GM12801 (cell line): Measurements from ENCODE around the gene PYCR2.

Source experiments
- TF ChIP-seq, protein P1 (sequence below): IDR thresholded peaks from one replicate; pipeline ENCODE4 v1.5.1; 2011; ENCODE audit warnings: control low read depth; ENCODE audit not compliant: insufficient read length; ENCODE audit errors: extremely low read depth

The PYCR2 gene

DNA sequence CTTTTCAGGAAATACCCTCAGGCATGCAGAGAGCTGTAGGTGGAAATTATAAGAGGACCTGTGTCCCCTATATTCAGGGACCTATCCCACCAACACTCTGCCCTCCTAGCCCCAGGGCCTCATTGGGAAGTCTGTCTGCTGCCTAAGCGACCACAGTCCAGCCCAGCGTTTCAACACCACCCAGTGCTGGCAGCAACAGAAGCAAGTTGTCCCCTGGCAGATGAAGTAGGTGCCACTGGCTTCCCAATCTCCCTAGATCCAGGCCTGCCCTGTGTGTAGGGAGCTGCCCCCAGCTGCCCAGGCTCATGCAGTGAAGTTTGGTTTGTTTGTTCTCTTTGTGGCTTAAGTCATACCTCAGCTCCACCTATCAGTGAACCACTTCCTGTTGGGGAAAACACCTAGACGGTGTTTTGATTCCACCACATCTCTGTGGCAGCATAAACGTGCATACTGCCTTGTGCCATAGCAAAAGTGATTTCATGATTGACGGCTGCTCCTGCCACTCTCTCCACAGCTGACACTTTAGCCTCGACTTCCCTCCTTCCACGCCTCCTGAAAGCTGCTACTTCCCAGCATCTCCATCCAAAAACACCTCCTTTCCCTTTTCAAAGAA is 27.0 kb downstream of the PYCR2 start:
- TF ChIP-seq, protein P1, sequence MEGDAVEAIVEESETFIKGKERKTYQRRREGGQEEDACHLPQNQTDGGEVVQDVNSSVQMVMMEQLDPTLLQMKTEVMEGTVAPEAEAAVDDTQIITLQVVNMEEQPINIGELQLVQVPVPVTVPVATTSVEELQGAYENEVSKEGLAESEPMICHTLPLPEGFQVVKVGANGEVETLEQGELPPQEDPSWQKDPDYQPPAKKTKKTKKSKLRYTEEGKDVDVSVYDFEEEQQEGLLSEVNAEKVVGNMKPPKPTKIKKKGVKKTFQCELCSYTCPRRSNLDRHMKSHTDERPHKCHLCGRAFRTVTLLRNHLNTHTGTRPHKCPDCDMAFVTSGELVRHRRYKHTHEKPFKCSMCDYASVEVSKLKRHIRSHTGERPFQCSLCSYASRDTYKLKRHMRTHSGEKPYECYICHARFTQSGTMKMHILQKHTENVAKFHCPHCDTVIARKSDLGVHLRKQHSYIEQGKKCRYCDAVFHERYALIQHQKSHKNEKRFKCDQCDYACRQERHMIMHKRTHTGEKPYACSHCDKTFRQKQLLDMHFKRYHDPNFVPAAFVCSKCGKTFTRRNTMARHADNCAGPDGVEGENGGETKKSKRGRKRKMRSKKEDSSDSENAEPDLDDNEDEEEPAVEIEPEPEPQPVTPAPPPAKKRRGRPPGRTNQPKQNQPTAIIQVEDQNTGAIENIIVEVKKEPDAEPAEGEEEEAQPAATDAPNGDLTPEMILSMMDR, result no peak

DNA sequence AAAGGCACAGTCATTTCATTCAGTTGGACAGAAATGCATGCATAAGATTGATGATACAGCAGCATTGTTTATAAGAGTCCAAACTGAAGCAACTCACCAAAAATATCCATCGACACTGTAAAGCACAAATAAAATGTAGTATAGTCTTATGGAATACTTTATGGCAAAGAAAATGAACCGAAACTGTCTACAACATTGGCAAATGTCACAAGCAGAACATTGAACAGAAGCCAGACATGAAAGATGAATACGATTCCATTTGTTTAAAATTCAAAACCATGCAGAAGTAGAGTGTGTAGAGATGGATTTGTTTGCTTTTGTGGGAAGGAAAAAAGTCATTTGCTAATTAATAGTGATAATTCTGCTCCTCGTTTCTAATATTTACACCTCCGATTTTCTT is 27.6 kb downstream of the PYCR2 start:
- TF ChIP-seq, protein P1, result no peak

DNA sequence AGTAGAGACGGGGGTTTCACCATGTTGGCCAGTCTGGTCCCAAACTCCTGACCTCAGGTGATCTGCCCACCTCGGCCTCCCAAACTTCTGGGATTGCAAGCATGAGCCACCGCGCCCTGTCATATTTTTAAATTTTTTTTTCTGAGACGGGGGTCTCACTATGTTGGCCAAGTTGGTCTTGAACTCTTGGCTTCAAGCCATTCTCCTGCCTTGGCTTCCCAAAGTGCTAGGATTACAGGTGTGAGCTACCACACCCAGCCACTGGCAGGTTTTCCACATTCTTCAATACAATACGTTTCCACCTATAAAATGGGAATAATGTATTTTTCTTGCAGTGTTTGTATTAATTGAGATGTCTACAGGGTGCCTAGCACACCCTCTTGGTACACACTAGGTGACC is 31.7 kb downstream of the PYCR2 start:
- TF ChIP-seq, protein P1, result no peak

DNA sequence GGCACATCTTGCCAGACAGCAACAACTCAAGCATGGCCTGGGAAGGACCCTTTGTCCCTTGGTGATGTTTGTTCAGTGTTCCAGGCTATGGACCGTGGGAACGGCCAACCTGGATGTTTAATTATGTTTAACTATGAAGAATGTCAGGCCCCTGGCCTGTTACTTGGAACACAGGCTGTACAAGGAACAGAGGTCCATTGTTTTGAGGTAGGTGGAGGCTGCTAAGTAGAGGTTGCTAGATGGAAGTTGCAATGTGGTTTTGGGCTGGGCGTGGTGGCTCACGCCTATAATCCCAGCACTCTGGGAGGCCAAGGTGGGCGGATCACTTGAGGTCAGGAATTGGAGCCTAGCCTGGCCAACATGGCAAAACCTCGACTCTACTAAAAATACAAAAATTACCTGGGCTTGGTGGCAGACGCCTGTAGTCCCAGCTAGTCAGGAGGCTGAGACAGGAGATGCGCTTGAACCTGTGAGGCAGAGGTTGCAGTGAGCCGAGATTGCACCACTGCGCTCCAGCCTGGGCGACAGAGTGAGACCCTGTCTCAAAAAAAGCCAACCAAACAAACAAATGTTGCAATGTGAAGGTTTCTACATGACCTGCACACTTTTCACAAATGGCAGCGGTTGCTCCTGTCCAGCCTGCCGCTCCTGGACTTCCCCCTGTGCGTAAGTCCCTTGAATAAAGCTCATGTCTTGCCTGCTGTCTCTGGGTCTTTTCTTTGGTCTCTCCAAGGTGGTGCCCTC is 32.6 kb downstream of the PYCR2 start:
- TF ChIP-seq, protein P1, result no peak

DNA sequence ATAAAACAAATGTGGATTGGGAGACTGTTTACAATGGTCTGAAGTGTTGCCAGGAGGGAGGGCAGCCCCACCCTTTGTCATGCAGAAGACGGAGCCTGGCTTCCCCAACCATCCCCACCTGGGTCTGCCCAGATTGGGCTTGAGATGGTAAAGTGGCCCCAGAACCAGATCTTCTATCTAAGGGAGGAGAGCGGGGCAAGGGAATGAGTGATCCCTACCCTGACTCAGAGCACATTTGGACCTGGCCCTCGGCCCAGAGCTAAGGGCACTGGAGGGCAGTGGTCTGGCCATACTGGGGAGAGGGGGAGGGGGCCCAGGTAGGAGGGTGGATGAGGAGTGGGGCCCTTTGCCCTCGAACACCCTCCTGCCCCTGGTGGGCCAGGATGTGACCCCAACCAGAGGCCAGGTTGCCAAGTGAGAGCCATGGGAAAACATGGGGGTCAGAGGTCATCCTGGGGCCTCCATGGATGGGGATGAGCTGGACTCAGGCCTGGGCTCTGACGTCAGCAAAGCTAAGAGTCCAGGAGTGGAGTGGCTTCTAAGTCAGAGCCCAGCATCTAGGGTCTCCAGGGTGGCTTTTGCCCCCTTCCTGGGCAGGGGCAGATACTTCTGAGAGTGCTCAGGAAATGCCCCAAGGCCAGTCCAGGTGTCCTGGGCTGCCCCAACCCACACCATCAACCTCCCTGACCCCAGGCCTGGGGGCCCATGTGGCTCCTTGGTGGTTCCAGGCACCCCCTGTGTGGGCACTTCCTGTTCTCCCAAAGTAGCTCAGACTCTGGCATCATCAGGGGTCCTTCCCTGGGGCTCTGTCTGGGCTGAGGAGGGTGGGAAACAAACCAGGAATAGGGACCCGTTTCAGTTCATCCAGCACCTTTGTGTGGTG is 33.5 kb downstream of the PYCR2 start:
- TF ChIP-seq, protein P1, result no peak

DNA sequence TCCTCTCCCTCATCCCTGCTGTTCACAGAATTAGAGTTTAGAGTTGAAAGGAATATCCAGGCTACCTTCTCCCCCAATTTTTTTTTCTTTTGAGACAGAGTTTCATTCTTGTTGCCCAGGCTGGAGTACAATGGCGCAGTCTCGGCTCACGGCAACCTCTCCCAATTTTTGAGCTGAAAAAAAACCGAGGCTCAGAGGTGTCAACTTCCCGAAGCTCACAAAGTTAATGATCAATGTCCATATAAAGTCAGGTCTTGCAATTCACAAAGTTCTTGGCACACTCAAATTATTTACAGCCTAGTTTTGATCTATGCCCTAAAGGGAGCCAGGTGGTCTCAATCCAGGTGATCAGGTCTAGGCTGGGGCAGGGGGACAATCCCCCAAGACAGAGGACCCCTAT is 34.3 kb downstream of the PYCR2 start:
- TF ChIP-seq, protein P1, result no peak

DNA sequence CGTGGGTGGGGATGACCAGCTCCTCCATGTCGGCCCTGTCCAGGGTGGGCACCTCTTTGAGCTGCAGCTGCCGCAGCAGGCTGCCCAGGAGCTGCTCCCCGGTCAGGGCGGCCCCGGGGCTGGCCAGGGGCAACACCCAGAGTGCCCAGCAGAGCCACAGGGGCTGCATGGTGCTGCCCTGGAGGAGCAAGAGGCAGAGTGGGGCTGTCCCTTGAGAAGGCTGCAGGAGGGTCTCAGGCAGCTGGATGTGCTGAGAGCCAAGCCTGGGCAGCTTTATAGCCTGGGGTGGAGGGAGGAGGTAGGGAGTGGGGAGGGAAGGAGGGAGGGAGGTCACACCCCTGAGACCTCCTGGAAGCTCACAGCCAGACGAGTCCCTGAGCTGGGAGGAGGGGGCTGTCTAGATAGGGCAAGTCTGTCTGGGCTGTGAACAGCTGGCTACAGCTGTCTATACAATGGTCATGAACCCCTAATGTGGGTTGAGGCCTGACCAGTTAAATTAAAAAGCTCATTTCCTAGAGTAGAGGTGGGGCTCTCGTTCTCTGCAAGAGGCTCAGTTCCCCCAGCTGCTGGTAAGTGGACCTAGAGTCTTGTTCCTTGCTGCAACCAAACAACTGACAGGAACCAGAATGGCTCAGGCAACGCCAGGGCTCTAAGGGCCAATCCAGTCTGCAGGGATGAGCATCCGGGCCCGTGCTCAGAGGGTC is 35.0 kb downstream of the PYCR2 start, which contains the start of gene LEFTY1:
Gene LEFTY1, minus strand, starts transcription at position 249 of the 704 bp plus-strand sequence. Its CDS starts 80 bp downstream, at position 169.
- TF ChIP-seq, protein P1, result no peak
